ENCODE results near the gene MAPK1.

GRCh38 chr22:21802056-21802455 is 65.4 kb downstream of the MAPK1 start:
- TF ChIP-seq GATA2 (IDR thresholded peaks at IDR 0.05; ENCODE audit: low read depth, low read length) (no peak), GATA3 (IDR thresholded peaks at IDR 0.05; ENCODE audit: low read depth, low read length) (no peak)

All from SH-SY5Y (cell line).